Fibroblast of mammary gland (primary cell): ENCODE data around the gene TMEM151B.
"Not testable (repeated sequence)": the region's sequence is repeated elsewhere in the genome, so short reads cannot be mapped to it uniquely, and the experiment has no call there.

Source experiments
- DNase-seq: peaks from one replicate; pipeline ENCODE4 v3.0.0-alpha.2; 2010; ENCODE audit warnings: low read depth
- H3K4me3 ChIP-seq: 2 replicates; pipeline ENCODE4 v1.5.1; 2011; ENCODE audit warnings: low read depth, mild to moderate bottlenecking, low read length, moderate library complexity; ENCODE audit not compliant: control insufficient read depth
- CTCF ChIP-seq: conservative IDR thresholded peaks from 2 replicates; pipeline ENCODE4 v1.5.1; 2011; ENCODE audit warnings: low read depth, low read length, inconsistent platforms; ENCODE audit not compliant: control insufficient read depth, insufficient read depth

The TMEM151B gene

DNA sequence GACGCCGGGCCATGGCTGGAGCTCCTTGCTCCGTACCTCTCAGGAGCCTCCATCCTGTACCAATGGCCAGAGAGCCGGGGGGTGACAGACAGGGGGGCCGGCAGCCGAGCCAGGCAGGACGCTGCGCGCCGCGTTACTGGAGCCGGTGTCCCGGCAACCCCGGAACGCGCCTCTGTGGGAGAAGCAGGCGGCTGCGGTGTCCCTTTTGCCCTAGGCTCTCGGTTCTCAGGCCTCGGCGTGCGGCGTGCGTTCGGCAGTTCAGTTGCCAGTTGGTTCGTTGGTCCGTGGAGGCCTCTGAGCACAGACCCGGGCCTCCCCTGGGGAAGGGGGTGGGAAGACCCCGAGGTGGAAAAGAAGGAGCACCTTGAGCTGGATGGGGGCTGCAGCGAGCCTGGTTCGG lies 72.2 kb downstream of the TMEM151B start, which contains the start of gene SPATS1:
SPATS1 (plus strand) TSS at position 162 of the 400 bp plus-strand sequence. CDS start 446 bp downstream, outside the sequence.
- no peak for DNase-seq
- TF ChIP-seq CTCF, result no peak
- no peak within 1 kb of the TSS for H3K4me3 ChIP-seq

GRCh38 chr6:44346818-44347217 lies 76.6 kb downstream of the TMEM151B start:
- H3K4me3 ChIP-seq, DNase-seq: not testable (repeated sequence)

DNA sequence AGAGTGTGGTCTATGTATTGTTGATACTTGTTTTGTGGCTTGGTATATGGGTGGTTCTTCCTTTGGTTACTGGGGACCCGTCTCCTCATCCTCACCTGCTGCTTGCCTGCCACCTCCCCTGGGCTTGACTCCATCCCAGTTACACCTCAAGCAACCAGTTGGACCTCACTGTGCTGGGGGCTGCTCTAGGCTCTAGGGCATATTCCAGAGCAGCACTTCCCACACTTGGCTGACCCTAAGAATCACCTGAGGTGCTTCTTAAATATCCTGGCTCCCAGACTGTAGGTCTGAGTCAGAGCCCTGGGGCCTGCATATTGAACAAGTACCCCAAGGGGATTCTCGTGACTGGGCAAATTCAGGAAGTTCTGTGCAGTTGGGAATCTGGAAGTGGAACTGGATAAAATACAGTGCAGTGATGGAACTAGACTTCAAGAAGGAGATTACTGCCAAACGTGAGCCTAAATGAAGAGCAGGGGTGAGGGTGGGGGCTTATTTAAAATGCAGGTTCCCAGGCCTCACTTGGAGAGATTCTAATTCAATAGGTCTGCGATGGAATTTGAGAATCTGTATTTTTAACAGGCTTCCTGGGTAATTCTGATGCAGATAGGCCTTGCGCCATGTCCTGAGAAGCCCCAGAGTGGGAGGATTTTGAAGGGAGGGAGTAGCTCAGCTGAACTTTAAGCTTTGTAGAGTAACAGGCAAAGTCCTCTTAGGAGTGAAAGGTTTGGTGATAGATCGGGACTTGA lies 79.8 kb downstream of the TMEM151B start:
- DNase-seq, result no peak
- no peak for TF ChIP-seq CTCF
- no peak overlapping the region for H3K4me3 ChIP-seq

- H3K4me3 ChIP-seq, DNase-seq: not testable (repeated sequence)
Measured at GRCh38 chr6:44350650-44350994, 80.4 kb downstream of the TMEM151B start.

- no peak overlapping the region for H3K4me3 ChIP-seq
- DNase-seq, result no peak
- TF ChIP-seq CTCF, result no peak
Measured at GRCh38 chr6:44352259-44352658, 82.0 kb downstream of the TMEM151B start.

GRCh38 chr6:44353336-44353735 lies 83.1 kb downstream of the TMEM151B start:
- no peak overlapping the region for H3K4me3 ChIP-seq
- no peak for TF ChIP-seq CTCF

DNA sequence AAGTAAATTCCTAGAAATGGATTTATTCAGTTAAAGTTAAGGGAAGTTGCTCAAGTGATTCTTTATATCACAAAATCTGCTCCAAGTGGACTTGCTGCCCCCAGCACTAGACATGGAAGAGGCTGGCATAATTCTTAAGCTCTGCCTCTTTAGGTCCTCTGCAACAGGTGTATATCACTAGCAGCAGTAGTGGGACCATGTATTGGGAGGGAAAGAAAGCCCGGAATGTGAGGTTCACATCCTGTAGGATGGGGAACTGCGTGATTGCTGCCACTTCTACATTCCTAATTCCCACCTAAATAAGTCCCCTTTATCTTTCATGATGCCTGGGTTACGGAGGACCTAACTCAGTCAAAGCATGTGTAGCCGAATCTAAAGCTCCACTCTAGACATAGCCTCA lies 85.4 kb downstream of the TMEM151B start:
- no peak for TF ChIP-seq CTCF
- H3K4me3 ChIP-seq, result no peak overlapping the region
- no peak for DNase-seq

More at GRCh38 chr6:44353336-44353735, 83.1 kb downstream of the TMEM151B start:
- no peak for DNase-seq

DNA sequence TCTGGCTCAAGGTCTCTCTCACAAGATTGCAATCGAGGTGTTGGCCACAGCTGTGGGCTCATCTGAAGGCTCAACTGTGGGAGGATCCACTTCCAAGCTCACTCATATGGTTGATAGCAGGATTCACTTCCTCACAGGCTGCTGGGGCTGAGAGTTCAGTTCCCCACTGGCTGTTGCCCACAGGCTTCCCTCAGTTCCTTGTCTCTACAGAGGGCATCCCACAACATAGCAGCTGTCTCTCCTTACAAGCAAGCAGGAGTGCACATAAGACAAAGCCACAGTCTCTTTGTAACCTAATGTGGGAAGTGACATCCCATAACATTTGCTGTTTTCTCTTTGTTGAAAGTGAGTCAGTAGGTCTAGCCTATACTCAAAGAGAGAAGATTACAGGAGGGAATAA lies 86.2 kb downstream of the TMEM151B start:
- H3K4me3 ChIP-seq, result no peak overlapping the region
- TF ChIP-seq CTCF, result no peak
- no peak for DNase-seq
